Measurements from ENCODE around the gene DAP.

DNA sequence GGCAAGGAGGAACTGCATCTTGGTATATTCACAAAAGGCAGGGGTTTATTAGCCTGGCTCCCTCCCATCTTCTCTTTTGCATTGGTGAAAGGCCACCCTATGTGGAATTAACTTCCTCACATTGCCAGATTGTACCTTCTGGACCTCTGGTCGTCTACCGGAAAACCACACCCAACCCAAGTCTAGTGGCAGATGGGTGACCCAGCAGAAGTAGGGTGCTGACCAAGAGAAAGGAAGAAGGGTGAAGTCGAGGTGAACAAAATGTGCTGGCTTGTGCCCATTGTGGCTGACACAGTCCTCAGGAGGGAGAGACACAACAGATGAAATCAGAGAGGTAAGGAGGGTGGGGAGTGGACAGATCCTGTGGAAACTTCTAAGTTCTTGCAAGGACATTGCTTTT is 39.8 kb upstream of the DAP start:
- TF ChIP-seq, protein P1, sequence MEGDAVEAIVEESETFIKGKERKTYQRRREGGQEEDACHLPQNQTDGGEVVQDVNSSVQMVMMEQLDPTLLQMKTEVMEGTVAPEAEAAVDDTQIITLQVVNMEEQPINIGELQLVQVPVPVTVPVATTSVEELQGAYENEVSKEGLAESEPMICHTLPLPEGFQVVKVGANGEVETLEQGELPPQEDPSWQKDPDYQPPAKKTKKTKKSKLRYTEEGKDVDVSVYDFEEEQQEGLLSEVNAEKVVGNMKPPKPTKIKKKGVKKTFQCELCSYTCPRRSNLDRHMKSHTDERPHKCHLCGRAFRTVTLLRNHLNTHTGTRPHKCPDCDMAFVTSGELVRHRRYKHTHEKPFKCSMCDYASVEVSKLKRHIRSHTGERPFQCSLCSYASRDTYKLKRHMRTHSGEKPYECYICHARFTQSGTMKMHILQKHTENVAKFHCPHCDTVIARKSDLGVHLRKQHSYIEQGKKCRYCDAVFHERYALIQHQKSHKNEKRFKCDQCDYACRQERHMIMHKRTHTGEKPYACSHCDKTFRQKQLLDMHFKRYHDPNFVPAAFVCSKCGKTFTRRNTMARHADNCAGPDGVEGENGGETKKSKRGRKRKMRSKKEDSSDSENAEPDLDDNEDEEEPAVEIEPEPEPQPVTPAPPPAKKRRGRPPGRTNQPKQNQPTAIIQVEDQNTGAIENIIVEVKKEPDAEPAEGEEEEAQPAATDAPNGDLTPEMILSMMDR (IDR thresholded peaks at IDR 0.05) = no peak
- no peak for TF ChIP-seq POLR2A (IDR thresholded peaks at IDR 0.05)

Data from thyroid gland (tissue), 4 donors.